Globus pallidus (tissue), 1 donor: ENCODE data around the gene PCGF1.

Experiments used
- DNase-seq: peaks from one replicate; pipeline ENCODE4 v3.0.0-alpha.2; 2015; ENCODE audit warnings: low spot score

PCGF1 gene

GRCh38 chr2:74507145-74507925 is at the start of gene PCGF1:
Gene PCGF1, minus strand, starts transcription at chr2:74507695. Its CDS starts 27 bp downstream, at chr2:74507668.
- DNase-seq, result peak; percentile 97

GRCh38 chr2:74556831-74557370 is 49.4 kb upstream of the PCGF1 start:
- no peak for DNase-seq

- no peak for DNase-seq
Observed at GRCh38 chr2:74556159-74556558, 48.7 kb upstream of the PCGF1 start.

- no peak for DNase-seq
Observed at GRCh38 chr2:74555610-74556103, 48.2 kb upstream of the PCGF1 start.

DNA sequence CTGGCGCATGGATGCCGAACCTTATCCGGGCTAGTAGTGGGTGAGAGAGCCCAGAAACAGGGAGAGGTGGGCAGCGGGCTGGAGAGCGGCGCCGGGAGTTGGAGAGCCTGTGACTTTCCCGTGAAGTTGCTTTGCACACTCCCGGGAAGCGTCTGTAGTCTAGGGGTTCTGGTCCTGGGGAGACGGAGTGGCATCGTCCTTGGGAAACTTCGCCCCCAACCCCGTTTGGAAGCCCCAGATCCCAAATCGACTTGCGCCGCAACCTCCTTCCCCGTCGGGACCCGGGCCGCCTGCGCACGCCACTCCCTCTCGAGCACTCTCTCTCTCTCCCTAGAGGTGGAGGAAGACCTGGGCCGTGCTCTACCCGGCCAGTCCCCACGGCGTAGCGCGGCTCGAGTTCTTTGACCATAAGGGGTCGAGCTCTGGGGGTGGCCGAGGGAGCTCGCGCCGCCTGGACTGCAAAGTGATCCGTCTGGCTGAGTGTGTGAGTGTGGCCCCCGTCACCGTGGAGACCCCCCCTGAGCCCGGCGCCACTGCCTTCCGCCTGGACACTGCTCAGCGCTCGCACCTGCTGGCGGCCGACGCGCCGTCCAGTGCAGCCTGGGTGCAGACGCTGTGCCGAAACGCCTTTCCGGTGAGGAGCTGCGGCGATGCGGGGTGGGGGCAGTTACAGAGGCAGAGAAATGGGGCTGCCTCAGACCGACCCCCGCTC is 47.5 kb upstream of the PCGF1 start:
- no peak for DNase-seq

DNA sequence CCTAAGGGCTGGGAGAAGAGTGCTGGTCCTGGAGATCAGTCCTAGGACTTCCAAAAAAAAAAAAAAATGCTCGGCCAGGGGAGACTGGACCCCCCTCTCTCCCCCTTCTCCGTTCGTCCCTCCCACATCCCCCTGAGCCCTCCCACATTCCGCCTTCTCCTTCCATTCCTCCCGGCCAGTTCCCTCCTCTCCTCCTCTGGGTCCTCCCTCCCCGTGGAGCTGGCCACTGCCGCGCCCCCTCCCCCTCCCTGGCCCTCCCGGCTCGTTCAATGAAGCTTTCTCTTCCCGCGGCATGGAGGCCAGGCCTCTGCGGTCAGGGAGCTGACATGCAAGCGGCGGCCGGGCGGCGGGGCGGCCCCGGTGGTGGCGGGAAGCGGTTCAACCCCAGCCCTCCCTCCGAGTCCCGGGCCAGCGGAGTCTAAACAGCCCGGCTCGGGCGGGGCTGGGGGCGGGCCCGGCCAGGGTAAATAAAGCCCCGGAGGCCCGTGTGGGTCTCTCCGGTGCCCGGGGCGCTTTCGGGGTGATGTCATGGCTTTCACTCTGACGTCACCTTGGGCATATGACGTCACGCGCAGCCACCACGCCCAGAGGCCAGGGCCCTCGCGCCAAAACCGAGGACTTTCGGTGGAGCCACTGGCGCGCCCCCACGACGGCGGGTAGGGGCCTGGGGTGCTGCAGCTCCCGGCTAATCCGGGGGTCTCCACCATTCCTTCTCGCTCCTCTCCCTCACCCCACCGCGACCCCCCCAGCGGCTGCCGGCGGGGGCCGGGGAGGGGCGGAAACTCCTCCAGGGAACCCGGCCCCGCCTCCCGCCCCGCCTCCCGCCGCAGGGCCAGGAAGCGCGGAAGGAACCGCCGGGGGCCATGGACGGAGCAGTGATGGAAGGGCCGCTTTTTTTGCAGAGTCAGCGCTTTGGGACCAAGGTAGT is 46.7 kb upstream of the PCGF1 start, which contains the start of the genes DOK1 and LOXL3:
DOK1 (plus strand) TSS at position 829 of the 928 bp plus-strand sequence; CDS start at position 864, 35 bp downstream.
LOXL3 (minus strand) TSS at position 51 of the 928 bp plus-strand sequence. CDS start 1,308 bp downstream, outside the sequence.
- DNase-seq, result peak; percentile 69

GRCh38 chr2:74552914-74553811 is 45.7 kb upstream of the PCGF1 start:
- DNase-seq, result no peak

DNA sequence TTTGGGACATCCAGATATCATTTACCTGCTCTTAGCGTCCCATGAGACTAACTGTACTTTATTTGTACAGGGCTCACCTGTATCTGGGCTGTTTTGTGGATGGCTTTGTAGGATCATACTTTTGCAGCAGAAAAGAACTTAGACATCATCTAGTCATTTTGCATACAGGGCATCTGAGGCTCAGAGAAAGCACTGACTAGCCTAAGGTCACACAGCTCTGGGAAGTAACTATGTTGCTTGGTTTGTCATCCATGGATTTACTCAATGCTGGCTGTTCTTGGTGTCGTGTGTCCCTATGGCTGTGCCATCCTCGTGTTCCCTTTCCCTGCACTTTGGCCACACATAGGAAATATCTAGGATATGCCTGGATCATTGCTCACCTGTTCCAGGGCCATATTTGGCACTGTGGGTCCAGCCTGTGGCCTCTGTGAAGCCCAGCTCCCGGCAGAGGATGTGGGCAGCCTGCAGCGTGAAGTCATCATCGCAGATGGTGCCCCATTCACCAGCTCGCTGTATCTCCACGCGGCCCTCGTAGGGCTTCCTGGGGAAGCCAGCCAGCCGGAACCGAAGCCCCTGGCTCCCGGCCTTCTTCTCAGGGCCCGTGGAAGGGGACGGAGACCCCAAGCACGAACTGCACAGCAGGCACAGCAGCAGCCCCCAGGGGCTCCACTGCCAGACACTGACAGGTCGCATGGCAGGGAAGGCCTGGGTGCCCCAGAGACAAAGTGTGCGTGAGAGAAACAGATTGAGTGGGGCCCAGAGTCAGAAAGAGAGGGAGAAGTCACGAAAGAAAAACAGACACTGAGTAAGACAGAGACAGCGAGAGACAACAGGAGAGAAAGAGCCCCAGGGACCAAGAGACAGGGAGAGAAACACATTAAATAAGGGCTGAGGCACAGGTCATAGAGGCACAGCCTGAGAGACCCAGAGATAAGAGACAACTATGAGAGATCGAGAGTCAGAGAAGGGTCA is 44.7 kb upstream of the PCGF1 start:
- no peak for DNase-seq

DNA sequence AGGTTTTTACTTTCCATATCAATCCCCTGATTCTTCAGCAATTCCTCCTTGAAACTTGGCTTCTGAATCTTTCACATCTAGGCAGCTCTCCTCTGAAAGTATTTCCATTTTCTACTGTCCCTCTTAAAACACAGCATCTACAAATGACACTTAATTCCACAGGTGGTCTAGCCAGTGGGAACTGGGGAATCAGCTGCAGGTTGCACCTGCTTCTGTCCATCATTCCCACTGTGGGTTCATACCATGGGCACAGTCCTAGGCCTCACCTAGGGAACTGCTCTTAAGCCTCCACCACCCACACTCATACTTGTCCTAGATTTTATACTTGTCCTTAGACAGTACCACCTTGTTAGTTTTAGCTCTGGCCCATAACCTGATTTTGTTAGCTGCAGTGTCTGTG is 44.0 kb upstream of the PCGF1 start:
- DNase-seq, result no peak

DNA sequence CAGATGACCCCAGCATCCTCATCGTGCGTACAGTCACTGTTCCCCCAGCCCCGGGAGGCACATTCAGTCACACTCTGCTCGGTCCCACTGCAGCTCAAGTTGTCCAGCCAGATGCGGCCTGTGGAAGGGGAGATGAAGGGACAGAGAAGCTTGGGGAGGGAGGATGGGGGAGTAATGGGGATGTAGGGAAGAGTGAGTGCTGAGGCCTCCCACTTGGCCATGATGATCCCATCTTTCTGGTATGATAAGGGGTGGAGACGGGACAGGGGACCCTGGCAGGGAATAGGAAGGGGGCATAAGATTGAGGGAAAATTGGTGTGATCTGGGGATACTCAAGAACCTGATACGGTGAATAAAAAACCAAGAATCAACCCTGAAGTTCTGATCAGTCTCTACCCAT is 42.7 kb upstream of the PCGF1 start:
- DNase-seq, result no peak

DNA sequence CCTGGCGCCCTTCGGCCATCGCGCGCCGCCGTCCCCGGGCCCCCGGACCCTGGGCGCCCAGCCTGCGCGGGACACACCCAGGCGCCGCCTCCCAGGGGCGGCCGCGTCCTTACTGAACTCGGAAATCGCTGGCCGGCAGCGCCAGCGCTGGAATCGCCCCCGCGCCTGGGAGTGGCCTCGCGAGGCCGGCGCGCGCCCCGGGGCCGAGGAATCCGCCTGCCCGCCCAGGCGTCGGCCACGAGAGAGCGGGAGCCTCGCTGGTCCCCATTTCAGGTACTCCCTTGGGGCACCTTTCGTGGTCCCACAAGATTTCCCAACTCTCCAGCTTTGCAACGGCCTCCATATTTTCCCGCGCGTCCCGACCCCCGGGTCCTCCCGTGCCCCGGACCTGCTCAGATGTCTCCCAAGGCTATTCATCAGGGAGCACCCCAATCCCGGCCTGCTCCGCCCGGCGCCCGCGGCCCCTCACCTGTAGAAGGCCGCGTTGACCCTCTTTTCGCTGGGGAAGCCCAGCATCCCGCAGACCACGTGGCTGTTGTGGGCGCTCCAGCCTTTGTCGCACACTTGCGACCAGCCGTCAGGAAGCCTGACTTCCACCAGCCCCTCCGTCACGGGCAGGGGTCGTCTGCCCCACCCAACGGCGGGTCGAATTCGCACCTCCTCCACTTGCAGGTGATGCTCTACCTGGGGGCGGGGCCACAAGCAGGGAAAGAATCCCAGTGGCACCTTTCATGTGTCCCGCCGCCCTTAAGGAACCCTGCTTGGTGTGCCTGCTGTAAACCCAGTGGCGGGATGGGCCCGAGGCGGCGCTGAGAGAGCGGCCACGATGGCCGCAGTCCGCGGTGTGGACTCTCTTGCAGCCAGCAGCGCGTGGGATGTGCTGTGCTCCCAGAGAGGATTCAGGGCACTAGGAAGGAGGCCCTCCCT is 41.7 kb upstream of the PCGF1 start:
- DNase-seq, result no peak

DNA sequence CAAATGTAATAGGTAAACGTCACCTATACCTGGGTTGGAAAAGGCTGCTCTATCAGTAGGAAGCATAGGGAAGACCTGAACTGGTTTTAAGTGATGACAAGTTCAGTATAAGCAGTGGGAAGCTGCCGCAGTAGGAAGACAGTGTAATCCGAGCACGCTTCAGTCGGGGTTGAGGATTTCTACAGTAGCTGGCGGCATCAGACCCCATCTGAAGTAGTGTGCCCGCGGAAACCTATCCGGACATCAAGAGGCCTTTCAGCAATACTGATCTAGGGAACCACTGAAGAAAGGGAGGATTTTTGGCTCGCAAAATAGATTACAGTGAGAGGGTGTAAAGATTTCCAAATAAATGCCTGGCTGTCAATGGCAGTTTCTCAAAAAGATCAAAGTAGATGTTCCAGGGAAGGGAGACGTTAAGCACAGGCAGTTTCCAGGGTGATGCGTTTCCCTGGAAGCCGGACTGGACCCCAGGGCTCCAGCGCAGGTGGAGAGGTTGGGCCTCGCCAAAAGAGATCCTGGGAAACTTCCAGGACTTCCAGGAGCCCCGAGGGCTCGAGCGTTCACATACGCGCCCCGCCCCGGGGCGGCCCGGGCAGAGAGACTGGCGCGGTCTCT is 40.9 kb upstream of the PCGF1 start:
- no peak for DNase-seq

DNA sequence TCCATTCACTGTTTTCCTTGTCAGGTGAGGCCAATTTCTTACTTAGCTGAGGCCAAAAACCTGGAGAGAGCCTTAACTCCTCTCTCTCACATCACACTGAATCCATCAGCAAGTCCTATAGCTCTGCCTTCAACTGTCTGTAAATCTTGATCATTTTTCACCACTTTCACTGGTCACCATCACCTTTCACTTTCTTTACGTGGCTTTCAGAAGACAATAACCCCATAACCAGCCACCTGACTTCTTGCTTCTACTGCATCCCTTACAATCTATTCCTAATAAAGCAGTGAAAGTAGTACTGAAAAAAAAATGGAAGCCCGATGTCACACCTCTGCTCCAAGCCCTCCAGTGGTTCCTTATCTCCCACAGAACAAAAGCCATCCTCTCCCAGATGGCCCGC is 38.5 kb upstream of the PCGF1 start:
- no peak for DNase-seq

DNA sequence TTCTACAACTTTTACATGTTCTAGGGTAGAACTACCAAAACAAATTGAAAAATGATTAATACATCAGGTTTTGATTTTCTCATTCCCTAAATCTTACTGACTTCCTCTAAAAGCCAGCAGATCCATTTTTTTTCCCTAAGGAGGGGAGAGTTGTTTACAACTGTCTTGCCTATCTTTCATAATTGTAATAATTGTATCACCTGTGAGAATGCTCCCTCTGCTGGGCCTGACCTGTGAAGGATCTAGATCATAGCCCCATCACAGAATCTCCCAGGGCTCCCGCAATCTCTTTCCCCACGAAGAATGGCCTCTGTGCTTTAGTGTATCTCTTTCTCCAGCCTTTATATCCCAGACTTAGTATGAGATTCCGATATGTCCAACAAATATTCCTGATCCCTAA is 37.1 kb upstream of the PCGF1 start:
- no peak for DNase-seq

GRCh38 chr2:74542978-74543377 is 35.5 kb upstream of the PCGF1 start:
- DNase-seq, result no peak

- no peak for DNase-seq
Observed at GRCh38 chr2:74540291-74540690, 32.8 kb upstream of the PCGF1 start.

DNA sequence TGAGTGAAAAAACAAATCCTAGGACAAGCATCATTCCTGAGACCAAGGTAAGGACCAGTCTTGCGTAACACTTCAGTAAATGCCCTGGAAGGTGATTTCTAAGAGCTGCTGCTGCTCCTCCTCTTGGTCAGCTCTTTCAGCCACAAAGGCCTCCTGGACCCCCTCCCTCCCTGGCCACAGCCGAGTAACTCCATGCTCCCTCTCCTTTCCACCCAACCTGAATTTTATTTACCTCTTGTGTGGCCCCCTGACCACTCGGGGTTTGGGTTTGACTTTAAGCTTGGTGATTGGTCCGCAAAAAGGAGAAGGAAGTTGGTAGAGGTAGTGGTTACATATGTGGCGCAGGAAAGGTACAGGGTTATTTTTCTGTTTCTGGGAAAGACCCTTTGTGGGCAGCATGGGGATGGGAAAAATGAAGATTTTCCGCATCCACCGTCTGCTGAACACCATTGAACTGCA is 31.4 kb upstream of the PCGF1 start:
- DNase-seq, result no peak

DNA sequence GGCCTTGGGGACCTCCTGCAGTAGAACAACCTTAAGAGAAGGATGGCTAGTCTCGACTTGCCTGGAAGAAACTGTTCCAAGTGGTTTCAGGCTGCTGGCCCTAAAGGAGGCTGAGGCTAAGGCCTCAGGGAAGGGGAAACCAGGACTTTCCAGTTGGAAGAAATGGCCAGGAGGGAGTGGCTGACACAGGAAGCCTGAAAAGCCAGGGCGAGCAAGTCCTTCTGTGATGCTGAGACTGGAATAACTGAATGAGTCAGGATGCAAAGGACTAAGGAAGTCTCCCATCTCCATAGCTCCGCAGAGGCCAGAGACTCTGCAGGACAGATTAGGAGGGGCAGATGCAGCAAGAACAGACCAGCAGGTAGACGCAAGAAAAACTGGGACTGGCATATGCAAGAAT is 29.6 kb upstream of the PCGF1 start:
- DNase-seq, result no peak
